PC-9 (cell line): ENCODE data around the gene CAMTA1. TPM values are rescaled to one million over a fixed set of nuclear protein-coding genes. Genes with fewer than 3 reads are reported as not detected.

Experiments used
- BruUV-seq: library from RNA; stranded (reverse); fragments of 400-500 nt; replicated peaks from 2 replicates; lab custom pipeline; 2021; lab: Mats Ljungman, UMichigan
- CTCF ChIA-PET: fragments of 300-600 bp; sonication (Branson Sonifier 250); formaldehyde crosslinking; loops from one replicate; lab custom pipeline; 2022; ENCODE audit warnings: antibody characterized with exemption; lab: Charles Lee
- POLR2A ChIA-PET: fragments of 300-600 bp; sonication (Branson Sonifier 250); formaldehyde crosslinking; loops from one replicate; lab custom pipeline; 2022; ENCODE audit warnings: antibody characterized with exemption; ENCODE audit not compliant: unreplicated experiment; lab: Charles Lee
- DNase-seq, 2 experiments: peaks; one replicate each; pipeline versions ENCODE4 v3.0.0 to v3.0.0-alpha.2; 2015 to 2022; ENCODE audit warnings: mixed read lengths in 1 of 2
- H2AFZ ChIP-seq: fragments of 200-600 bp; sonication (generic); 2 replicates; pipeline ENCODE4 v1.8.1; 2017; ENCODE audit warnings: antibody characterized with exemption
- H3F3A ChIP-seq: fragments of 200-600 bp; sonication (generic); 2 replicates; pipeline ENCODE4 v1.8.1; 2017; ENCODE audit warnings: antibody characterized with exemption, mild to moderate bottlenecking, low read depth; ENCODE audit not compliant: insufficient read depth
- H3K27ac ChIP-seq: fragments of 200-600 bp; sonication (generic); 2 replicates; pipeline ENCODE4 v1.6.1; 2016; ENCODE audit warnings: mixed run types
- H3K27me3 ChIP-seq: fragments of 200-600 bp; sonication (generic); 2 replicates; pipeline ENCODE4 v1.6.1; 2016; ENCODE audit warnings: low read depth, mixed run types; ENCODE audit not compliant: insufficient read depth
- H3K36me3 ChIP-seq: fragments of 200-600 bp; sonication (generic); 2 replicates; pipeline ENCODE4 v1.6.1; 2016; ENCODE audit warnings: low read depth, mixed run types
- H3K4me1 ChIP-seq: fragments of 200-600 bp; sonication (generic); replicated peaks from 2 replicates; pipeline ENCODE4 v1.6.1; 2016; ENCODE audit warnings: mixed run types; ENCODE audit not compliant: insufficient read depth
- H3K4me2 ChIP-seq: fragments of 200-600 bp; sonication (generic); 2 replicates; pipeline ENCODE4 v1.6.1; 2017; ENCODE audit warnings: mixed run types
- H3K4me3 ChIP-seq: fragments of 200-600 bp; sonication (generic); 2 replicates; pipeline ENCODE4 v1.6.1; 2016; ENCODE audit warnings: mixed run types
- H3K79me2 ChIP-seq: fragments of 200-600 bp; sonication (generic); 2 replicates; pipeline ENCODE4 v1.6.1; 2017; ENCODE audit warnings: low read depth, mixed run types
- H3K9me2 ChIP-seq: fragments of 200-600 bp; sonication (generic); 2 replicates; pipeline ENCODE4 v1.8.1; 2017; ENCODE audit warnings: mild to moderate bottlenecking; ENCODE audit not compliant: insufficient read depth
- H3K9me3 ChIP-seq: fragments of 200-600 bp; sonication (generic); 2 replicates; pipeline ENCODE4 v1.8.1; 2016; ENCODE audit warnings: low read depth; ENCODE audit not compliant: insufficient read depth
- H4K20me1 ChIP-seq: fragments of 200-600 bp; sonication (generic); 2 replicates; pipeline ENCODE4 v1.8.1; 2017; ENCODE audit not compliant: insufficient read depth
- EZH2 ChIP-seq: fragments of 200-600 bp; sonication (generic); IDR thresholded peaks from 2 replicates; pipeline ENCODE4 v1.8.0; 2017; ENCODE audit warnings: antibody characterized with exemption, low read depth
- intact Hi-C: fragments of 100-400 bp; cut with micrococcal nuclease; formaldehyde crosslinking; loops from one replicate; pipeline ENCODE4 v1.10.0; 2022; ENCODE audit not compliant: unreplicated experiment
- total RNA-seq: library from RNA; stranded (reverse); gene quantifications from 2 replicates; pipeline ENCODE4 v1.2.3, GENCODE V29; 2021
- TF ChIP-seq, protein P1 (sequence below): fragments of 200-600 bp; sonication (generic); conservative IDR thresholded peaks from 2 replicates; pipeline ENCODE4 v1.6.1; 2017; ENCODE audit warnings: mixed run types, antibody characterized with exemption, mild to moderate bottlenecking, moderate library complexity

Gene CAMTA1
- total RNA-seq, 1 experiment from 2014 or later: 72.3 TPM

DNA sequence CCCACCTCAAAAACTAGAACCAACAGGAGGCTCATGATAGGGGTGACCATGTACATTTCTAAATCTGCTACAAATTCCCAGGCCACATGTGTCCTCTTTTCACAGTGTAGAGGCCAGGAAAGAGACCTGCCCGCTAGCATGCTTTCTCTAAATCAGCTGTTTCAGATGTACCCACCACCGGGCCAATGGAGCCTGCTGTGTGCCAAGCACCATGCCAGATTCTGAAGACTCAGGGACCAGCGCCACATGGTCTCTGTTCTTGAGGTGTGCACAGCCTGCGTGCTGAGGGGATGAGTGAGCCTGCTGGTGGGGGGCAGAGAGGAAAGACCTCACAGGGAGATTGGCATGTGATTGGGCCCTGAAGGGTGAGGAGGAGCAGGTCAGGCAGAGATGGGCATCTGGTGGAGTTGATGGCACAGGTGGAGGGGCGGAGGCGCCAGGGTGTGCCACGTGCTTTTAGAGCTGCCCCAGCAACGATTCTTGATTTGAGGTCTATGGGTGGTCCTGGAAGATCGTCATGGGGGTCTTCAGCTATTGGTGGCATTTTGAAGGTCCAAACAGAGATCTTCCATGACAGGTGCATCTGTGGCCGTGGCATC, 500.7 kb downstream of the CAMTA1 start:
- Histone ChIP-seq H4K20me1 (no peaks in the 10 kb centered on the region), H3K9me2 (no peaks in the 10 kb centered on the region), H3K36me3 (no peaks in the 10 kb centered on the region), H3K4me2 (no peak overlapping the region), H3K4me3 (no peak overlapping the region), H3K9me3 (no peaks in the 10 kb centered on the region), H3K27ac (no peak overlapping the region), H2AFZ (no peak overlapping the region), H3F3A (no peaks in the 10 kb centered on the region), H3K79me2 (no peaks in the 10 kb centered on the region), H3K4me1 (no peaks in the 10 kb centered on the region), H3K27me3 (peaks cover 4% of the 10 kb centered on the region; the same call in 1 of the 2 replicates)
- intact Hi-C loops: no loop called here
- no peak for DNase-seq
- TF ChIP-seq, protein P1, sequence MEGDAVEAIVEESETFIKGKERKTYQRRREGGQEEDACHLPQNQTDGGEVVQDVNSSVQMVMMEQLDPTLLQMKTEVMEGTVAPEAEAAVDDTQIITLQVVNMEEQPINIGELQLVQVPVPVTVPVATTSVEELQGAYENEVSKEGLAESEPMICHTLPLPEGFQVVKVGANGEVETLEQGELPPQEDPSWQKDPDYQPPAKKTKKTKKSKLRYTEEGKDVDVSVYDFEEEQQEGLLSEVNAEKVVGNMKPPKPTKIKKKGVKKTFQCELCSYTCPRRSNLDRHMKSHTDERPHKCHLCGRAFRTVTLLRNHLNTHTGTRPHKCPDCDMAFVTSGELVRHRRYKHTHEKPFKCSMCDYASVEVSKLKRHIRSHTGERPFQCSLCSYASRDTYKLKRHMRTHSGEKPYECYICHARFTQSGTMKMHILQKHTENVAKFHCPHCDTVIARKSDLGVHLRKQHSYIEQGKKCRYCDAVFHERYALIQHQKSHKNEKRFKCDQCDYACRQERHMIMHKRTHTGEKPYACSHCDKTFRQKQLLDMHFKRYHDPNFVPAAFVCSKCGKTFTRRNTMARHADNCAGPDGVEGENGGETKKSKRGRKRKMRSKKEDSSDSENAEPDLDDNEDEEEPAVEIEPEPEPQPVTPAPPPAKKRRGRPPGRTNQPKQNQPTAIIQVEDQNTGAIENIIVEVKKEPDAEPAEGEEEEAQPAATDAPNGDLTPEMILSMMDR: no peak
- TF ChIP-seq EZH2: no peak
- POLR2A ChIA-PET: no interaction called here
- BruUV-seq: no TSS peak
- CTCF ChIA-PET: interaction anchor here (0.6 kb wide), 1 partner anchor 611 kb away, joined by 3 read pairs; no protein-coding TSS in a partner anchor

DNA sequence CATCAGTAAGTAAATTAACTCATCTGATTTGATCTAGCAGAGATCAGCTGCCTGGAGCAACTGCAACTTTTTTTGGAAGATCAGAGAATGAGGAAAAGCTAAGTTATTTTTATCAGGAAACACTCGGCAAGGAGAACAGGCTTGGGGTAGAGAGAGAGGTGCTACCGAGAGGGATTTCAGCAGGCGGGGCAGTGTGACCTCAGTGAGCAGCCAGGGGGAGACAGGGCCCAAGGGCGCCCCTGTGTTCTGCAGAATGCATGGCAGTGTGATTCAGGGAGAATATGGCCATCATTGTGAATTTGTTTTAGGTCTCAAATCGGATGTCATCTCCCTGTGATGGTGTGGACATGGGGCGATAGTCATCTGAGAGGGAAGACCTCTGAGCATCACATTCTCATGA, 501.8 kb downstream of the CAMTA1 start:
- no peak for DNase-seq
- H3K4me2 ChIP-seq: no peak overlapping the region
- H3K27me3 ChIP-seq: peaks cover 10% of the 10 kb centered on the region; the same call in 1 of the 2 replicates
- no peaks in the 10 kb centered on the region for H4K20me1 ChIP-seq
- no peak overlapping the region for H3K27ac ChIP-seq
- no peaks in the 10 kb centered on the region for H3K36me3 ChIP-seq
- no TSS peak for BruUV-seq
- TF ChIP-seq, protein P1: no peak
- TF ChIP-seq EZH2: no peak
- no peaks in the 10 kb centered on the region for H3K9me2 ChIP-seq
- intact Hi-C loops: no loop called here
- H3K4me3 ChIP-seq: no peak overlapping the region
- H3F3A ChIP-seq: no peaks in the 10 kb centered on the region
- no peak overlapping the region for H2AFZ ChIP-seq
- no peaks in the 10 kb centered on the region for H3K79me2 ChIP-seq
- ChIA-PET POLR2A (interaction anchor here (0.6 kb wide), 1 partner anchor 330 kb away, joined by 4 read pairs; no protein-coding TSS in a partner anchor), CTCF (interaction anchor here (0.6 kb wide), 1 partner anchor 13 kb away, joined by 4 read pairs; no protein-coding TSS in a partner anchor)
- no peaks in the 10 kb centered on the region for H3K9me3 ChIP-seq
- no peaks in the 10 kb centered on the region for H3K4me1 ChIP-seq

DNA sequence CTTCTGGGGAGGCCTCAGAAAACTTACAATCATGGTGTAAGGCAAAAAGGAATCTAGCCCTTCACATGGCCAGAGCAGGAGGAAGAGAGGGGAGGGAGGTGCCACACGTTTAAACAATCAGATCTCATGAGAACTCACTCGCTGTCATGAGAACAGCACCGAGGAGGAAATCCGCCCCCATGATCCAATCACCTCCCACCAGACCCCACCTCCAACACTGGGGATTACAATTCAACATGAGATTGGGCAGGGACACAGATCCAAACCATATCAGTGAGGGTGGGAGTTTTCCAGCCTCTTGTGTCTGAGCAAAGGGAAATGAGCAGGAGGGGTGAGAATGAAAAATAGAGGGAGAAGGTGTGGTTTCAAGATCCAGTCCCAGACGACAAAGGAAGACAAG, 503.7 kb downstream of the CAMTA1 start:
- POLR2A ChIA-PET: no interaction called here
- intact Hi-C loops: no loop called here
- no peak for TF ChIP-seq EZH2
- TF ChIP-seq, protein P1: no peak
- H3K27ac ChIP-seq: no peak overlapping the region
- peaks cover 16% of the 10 kb centered on the region; the same call in 1 of the 2 replicates for H3K27me3 ChIP-seq
- no peak for DNase-seq
- H3K4me3 ChIP-seq: no peak overlapping the region
- BruUV-seq: no TSS peak
- no peak overlapping the region for H2AFZ ChIP-seq
- no peaks in the 10 kb centered on the region for H3F3A ChIP-seq
- no peaks in the 10 kb centered on the region for H3K79me2 ChIP-seq
- H4K20me1 ChIP-seq: no peaks in the 10 kb centered on the region
- CTCF ChIA-PET: no interaction called here
- no peak overlapping the region for H3K4me2 ChIP-seq
- H3K9me3 ChIP-seq: no peaks in the 10 kb centered on the region
- H3K9me2 ChIP-seq: no peaks in the 10 kb centered on the region
- no peaks in the 10 kb centered on the region for H3K4me1 ChIP-seq
- H3K36me3 ChIP-seq: no peaks in the 10 kb centered on the region
